AG10803 (cell line): ENCODE results near the gene LTBP1.
"Not testable (repeated sequence)": the region's sequence is repeated elsewhere in the genome, so short reads cannot be mapped to it uniquely, and the experiment has no call there.

Source experiments
- DNase-seq: peaks from one replicate; pipeline ENCODE4 v3.0.0; 2010; ENCODE audit warnings: low read depth
- H3K4me3 ChIP-seq: 2 replicates; pipeline ENCODE4 v1.5.1; 2011; ENCODE audit warnings: mild to moderate bottlenecking, low read length, control low read depth
- TF ChIP-seq, protein P1 (sequence below): conservative IDR thresholded peaks from 2 replicates; pipeline ENCODE4 v1.5.1; 2011; ENCODE audit warnings: mild to moderate bottlenecking, low read length, control low read depth, inconsistent platforms

The LTBP1 gene

DNA sequence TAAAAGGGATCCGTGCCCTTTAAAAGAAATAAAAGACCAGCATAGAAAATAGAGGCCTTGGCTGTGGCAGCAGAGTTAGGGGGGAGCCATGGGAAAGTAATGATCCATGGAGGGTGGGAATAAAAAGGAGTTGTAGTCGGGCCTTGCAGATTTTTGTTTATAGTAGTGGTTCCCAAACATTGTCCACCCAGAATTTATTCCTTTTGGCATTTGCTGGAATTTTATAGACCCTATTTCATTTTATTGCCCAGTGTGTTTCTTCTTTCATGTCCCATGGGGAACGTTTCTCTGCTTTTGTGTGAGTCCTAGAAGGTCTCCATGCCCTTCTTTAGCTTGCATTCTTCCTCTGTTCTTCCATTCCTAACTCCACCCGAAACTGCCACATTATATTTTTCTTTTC, 222.2 kb downstream of the LTBP1 start:
- TF ChIP-seq, protein P1, sequence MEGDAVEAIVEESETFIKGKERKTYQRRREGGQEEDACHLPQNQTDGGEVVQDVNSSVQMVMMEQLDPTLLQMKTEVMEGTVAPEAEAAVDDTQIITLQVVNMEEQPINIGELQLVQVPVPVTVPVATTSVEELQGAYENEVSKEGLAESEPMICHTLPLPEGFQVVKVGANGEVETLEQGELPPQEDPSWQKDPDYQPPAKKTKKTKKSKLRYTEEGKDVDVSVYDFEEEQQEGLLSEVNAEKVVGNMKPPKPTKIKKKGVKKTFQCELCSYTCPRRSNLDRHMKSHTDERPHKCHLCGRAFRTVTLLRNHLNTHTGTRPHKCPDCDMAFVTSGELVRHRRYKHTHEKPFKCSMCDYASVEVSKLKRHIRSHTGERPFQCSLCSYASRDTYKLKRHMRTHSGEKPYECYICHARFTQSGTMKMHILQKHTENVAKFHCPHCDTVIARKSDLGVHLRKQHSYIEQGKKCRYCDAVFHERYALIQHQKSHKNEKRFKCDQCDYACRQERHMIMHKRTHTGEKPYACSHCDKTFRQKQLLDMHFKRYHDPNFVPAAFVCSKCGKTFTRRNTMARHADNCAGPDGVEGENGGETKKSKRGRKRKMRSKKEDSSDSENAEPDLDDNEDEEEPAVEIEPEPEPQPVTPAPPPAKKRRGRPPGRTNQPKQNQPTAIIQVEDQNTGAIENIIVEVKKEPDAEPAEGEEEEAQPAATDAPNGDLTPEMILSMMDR = no peak
- no peak for DNase-seq
- H3K4me3 ChIP-seq = no peak overlapping the region

DNA sequence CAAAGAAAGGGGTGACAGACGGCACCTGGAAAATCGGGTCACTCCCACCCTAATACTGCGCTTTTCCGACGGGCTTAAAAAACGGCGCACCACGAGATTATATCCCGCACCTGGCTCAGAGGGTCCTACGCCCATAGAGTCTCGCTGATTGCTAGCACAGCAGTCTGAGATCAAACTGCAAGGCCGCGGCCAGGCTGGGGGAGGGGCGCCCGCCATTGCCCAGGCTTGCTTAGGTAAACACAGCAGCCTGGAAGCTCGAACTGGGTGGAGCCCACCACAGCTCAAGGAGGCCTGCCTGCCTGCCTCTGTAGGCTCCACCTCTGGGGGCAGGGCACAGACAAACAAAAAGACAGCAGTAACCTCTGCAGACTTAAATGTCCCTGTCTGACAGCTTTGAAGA, 223.5 kb downstream of the LTBP1 start:
- not testable (repeated sequence) for H3K4me3 ChIP-seq, DNase-seq

DNA sequence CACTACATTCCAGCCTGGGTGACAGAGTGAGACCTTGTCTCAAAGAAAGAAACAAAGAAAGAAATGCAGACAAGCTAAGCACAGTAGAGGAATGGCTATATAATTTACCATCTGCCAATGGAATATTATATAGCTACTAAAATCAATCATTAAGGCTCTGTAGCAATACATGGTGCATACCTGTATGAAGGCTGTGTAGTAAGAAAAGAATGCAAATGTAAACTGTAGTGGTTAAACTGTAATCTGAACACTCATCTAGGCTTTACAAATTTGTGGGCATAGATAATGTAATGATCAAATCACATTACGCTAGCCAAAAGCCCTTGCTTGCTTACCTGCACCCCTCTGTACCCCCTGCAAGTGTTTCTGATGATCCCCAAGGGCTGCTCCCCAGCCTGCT, 230.9 kb downstream of the LTBP1 start:
- TF ChIP-seq, protein P1 = no peak
- no peak for DNase-seq
- H3K4me3 ChIP-seq = no peak overlapping the region

DNA sequence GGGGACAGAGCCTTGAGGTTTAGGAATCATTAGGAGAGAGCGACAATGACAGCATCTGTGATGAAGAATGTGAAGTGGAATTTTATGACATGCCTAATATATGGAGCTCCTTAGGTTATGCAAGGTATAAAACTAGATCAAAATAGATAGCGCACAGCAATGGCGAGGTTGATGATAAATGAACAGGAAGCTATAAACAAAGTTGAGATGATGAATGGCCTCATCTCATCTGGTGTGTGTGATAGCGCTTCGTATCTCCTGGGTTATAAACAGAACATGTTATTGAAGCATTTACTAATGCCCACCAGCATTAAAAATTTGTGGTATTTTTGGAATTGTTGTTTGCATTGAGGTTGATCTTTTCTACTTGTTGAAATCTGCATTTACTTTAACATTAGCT, 231.5 kb downstream of the LTBP1 start:
- no peak overlapping the region for H3K4me3 ChIP-seq
- TF ChIP-seq, protein P1 = no peak
- no peak for DNase-seq

DNA sequence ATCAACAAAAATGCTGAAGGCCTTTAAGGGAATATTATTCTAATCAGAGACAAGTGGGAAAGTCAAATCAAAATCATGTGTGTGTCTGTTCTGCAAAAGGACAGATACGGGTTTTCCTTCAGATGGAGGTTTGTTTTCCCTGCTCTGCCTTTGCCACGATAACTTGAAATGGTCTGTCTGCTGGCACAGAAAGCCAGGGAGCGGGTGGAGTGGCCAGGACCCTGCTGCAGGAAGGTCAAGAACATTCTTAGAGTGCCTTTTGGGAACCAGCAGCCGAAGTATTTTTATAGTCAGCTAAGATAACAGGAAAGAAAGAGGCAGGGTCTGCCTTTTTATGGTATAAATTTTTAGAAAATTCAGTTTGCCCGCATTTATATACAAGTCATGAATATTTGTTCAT, 234.2 kb downstream of the LTBP1 start:
- no peak overlapping the region for H3K4me3 ChIP-seq
- DNase-seq = no peak
- TF ChIP-seq, protein P1 = no peak

DNA sequence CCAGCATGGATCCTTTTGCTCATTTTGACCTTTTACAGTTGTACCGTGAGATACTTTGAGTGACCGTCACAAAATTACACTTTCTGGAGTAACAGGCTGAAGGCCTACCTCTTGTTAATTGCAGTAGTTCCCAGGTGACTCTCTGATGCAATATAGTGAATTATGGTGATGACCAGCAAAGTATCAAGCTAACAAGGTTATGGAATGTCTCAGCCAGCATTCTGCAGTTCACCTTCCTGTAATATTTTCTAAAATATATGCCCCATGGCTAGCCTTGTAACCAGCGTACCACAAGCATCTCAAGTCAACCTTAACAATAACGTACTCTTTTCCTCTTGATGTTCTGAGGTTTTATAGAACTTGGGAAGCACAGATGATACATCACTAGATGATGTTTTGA, 234.7 kb downstream of the LTBP1 start:
- TF ChIP-seq, protein P1 = no peak
- no peak overlapping the region for H3K4me3 ChIP-seq
- DNase-seq = no peak

DNA sequence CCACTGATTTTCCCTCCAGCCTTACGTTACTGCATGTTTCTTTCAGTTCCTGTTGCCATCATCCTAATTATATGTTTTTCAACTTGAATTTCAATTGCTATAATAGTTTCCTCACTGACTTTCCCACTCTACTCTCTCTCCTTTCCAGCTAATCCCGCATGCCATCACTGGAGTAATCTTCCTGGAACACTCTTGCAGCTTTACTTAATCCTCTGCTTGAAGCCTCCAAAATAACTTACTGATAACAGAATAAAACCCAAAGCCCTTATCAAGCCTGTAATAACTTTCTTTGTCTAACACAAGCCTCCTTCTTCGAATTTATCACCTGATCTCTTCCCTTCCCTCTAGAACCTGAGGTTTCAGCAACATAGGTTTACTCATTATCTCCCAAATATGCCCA, 237.3 kb downstream of the LTBP1 start:
- TF ChIP-seq, protein P1 = no peak
- H3K4me3 ChIP-seq = no peak overlapping the region
- no peak for DNase-seq

DNA sequence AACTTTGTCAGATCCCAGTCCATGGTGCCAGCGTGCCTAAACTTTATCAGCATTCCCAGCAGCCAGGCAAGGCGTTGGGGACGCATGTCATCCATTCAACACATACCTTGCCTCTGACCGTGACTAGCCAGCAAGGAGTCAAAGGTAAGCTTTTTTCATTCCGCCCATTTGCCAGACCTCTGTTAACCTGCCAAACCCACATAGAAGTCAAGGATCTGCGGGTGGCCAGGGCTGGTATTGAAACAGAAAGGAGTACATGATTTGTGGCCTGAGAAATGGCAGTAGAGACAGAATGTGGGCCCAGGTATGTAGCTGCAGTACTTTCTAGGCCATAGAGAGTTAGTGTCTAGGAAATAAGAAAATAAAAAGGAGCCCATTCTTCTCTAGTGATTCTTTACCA, 240.2 kb downstream of the LTBP1 start:
- DNase-seq = no peak
- H3K4me3 ChIP-seq = no peak overlapping the region
- TF ChIP-seq, protein P1 = no peak
